Right lobe of liver (tissue), 4 donors: ENCODE data around the gene IL23R.

Experiments used
- POLR2A ChIP-seq: fragments of 450-650 bp; IDR thresholded peaks from one replicate; pipeline ENCODE4 v1.6.1; 2017; ENCODE audit warnings: antibody characterized with exemption, mild to moderate bottlenecking
- TF ChIP-seq, protein P1 (sequence below), 4 donors: fragments of 200-600 bp in 3 of 4; fragments of 450-650 bp in 1 of 4; IDR thresholded peaks; one replicate each; pipeline versions ENCODE4 v1.5.1 to v1.8.0; 2016 to 2022; ENCODE audit warnings: antibody characterized with exemption in 4 of 4, mild to moderate bottlenecking in 2 of 4
- donor health status: DM: no; HTN: no; CAD: no.
- donor health status: DM: no; HTN: no; CAD: no.
- donor health status: DM: no; HTN: yes; CAD: no.

DNA sequence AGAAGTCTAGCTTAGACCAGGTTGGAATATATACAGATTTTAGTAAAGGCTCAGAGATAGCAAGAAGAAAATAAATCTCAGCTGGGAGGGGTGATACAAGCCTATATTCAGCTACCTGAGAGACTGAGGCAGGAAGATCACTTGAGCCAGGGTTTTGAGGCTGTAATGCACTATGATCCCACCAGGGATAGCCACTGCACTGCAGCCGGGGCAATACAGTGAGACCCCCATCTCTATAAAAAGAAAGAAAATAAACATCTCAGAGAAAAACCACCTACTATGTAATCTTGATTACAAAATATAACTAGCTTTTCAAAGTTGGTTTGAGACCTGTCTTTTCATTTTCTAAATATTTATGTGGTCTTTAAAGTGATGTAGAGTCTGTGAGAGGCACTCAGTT lies 47.7 kb downstream of the IL23R start:
- TF ChIP-seq, protein P1, sequence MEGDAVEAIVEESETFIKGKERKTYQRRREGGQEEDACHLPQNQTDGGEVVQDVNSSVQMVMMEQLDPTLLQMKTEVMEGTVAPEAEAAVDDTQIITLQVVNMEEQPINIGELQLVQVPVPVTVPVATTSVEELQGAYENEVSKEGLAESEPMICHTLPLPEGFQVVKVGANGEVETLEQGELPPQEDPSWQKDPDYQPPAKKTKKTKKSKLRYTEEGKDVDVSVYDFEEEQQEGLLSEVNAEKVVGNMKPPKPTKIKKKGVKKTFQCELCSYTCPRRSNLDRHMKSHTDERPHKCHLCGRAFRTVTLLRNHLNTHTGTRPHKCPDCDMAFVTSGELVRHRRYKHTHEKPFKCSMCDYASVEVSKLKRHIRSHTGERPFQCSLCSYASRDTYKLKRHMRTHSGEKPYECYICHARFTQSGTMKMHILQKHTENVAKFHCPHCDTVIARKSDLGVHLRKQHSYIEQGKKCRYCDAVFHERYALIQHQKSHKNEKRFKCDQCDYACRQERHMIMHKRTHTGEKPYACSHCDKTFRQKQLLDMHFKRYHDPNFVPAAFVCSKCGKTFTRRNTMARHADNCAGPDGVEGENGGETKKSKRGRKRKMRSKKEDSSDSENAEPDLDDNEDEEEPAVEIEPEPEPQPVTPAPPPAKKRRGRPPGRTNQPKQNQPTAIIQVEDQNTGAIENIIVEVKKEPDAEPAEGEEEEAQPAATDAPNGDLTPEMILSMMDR (IDR thresholded peaks at IDR 0.05), result no peak
- TF ChIP-seq POLR2A, result no peak
